Esophagus mucosa (tissue), 1 donor: ENCODE measurements around the gene PROB1. TPM values are rescaled to one million over a fixed set of nuclear protein-coding genes. Genes with fewer than 3 reads are reported as not detected.
A peak's percentile ranks its signal among the peaks of the same experiment; 100 is the strongest.
"Not testable (repeated sequence)": the region's sequence is repeated elsewhere in the genome, so short reads cannot be mapped to it uniquely, and the experiment has no call there.

ENCODE experiments used
- ATAC-seq: fragments of 200-7000 bp; cut with Tn5 transposase; one replicate; pipeline ENCODE4 v1.9.1; 2020
- total RNA-seq: library from RNA; stranded (reverse); gene quantifications from one replicate; pipeline ENCODE4 v1.2.4, GENCODE V29; 2023
- donor health status: DM: yes; HTN: yes; CAD: no.

Gene PROB1
- total RNA-seq, 1 donor from 2014 or later, result 1.9 TPM

DNA sequence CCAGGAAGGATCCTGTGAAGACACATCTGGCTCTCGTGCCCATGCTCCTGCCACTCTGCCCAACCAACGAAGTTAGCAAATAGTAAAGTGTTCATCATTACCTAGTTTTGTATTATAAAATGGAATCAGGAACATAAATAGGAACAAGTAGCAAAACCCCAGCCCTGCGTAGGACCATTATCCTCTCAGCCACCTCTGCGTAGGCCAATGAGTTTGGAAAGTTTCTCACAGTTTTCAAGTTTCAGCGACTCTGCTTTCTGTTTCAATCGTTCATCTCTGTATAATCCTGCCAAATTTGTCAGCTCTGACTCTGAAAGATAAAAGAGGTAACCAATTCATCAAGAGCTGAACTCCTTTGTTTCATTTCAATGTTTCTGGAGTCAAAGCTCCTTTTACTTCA, 19.1 kb upstream of the PROB1 start:
- no peak for ATAC-seq

DNA sequence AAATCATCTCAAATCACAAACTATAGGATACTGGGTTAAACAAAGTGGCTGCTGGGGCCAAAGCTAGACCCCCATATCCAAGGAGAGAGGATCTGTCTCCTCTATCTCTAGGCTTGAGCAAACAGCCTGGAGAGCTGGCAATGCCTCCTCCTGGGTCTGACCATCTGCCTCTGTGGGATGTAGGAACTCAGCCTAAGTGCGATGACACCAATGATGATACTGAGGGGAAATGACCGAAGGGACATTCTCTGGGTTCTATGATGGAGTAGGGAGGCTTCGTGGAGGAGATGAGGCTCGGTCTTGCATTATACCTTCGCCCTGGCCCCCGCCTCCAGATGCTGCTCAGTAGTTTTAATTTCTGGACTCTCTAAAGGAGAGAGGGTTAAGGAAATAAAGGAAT, 18.2 kb upstream of the PROB1 start:
- ATAC-seq, result no peak

- ATAC-seq, result no peak
Observed at GRCh38 chr5:139410993-139411828, 16.3 kb upstream of the PROB1 start.

DNA sequence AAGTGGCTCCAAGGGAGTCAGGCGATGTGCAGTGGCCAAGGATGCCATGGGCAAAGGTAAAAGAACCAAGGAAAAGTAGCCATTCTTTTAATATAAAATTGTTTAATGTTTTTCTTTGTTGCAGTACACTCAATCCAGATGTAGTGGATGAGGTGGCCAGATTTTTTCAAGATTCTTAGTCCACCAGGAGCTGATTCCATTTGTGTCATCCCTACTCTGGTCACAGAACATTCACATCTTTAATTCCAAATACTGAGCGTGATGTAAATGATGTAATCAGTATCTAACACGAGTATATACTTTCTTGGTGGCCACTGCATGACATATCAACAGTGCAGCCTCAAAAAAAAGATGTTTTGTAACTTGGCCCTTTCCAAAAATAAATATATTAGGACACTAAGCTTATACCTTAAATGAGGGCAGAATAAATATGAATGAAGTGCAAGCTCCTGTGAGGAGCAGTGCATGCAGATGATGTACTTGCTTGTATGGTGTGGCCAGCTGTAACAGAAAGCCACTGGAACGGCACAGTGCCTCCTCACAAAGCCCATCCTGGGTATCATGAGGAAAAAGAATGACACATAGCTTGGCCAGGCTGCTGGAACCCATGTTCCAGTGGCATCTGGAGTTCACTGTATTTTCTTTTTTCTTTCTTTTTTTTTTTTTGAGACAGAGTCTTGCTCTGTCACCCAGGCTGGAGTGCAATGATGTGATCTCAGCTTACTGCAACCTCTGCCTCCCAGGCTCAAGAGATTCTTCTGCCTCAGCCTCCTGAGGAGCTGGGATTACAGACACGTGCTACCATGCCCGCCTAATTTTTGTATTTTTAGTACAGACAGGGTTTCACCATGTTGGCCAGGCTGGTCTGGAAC, 15.5 kb upstream of the PROB1 start:
- no peak for ATAC-seq

GRCh38 chr5:139409116-139409515, 14.2 kb upstream of the PROB1 start:
- ATAC-seq, result not testable (repeated sequence)

DNA sequence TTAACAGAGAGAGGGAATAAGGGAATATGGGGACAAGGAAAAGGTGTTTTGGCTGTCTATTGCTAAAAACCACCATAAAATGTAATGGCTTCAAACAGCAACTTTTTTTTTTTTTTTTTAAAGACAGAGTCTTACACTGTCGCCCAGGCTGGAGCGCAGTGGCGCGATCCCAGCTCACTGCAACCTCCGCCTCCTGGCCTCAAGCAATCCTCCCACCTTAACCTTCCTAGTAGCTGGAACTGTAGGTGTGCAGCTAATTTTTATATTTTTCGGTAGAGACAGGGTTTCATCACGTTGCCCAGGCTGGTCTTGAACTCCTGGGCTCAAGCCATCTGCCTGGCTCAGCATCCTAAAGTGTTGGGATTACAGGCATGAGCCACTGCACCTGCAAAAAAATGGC, 13.3 kb upstream of the PROB1 start:
- ATAC-seq, result no peak

GRCh38 chr5:139407517-139407916, 12.6 kb upstream of the PROB1 start:
- peak; percentile 35 for ATAC-seq

GRCh38 chr5:139406963-139407362, 12.1 kb upstream of the PROB1 start:
- no peak for ATAC-seq

GRCh38 chr5:139404484-139404840, 9.6 kb upstream of the PROB1 start:
- ATAC-seq, result no peak

DNA sequence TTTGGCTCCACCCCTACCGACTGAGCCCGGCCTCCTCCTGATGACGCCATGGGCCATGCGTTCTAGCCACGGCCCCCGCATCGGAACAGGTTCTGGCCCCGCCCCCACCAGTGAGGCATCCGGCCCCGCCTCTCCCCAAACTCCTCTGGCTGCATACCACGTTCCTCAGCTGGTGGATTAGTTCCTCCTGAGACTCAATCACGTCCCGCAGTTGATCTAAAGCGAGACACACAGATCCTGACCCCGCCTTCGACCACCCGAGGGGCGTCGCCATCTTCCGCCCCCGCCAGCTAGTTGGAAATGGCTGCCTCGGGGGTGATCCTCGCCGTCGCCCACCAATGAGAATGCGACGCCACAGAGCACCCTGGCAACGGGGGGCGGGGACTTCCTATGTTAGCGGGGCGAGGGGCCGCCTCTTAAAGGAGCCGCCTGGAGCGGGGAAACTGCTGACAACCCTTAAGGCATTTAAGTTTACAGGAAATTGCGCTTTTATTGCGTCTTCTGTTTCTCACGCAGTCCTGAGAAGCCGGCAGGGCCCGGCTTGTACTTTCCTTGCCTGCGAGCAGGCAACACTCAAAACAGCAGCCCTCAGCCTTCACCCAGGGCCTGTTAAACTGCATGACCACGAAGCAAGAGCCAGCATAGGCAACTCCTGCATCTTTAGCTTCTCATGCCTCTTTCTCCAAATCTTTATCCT, 9.0 kb upstream of the PROB1 start, which contains the start of gene SPATA24:
Gene SPATA24 (minus strand): TSS at position 303 of the 697 bp plus-strand sequence. CDS start 29 bp downstream, at position 274.
- peak; percentile 92 for ATAC-seq

- ATAC-seq, result peak; percentile 5
Observed at GRCh38 chr5:139403418-139403786, 8.5 kb upstream of the PROB1 start.

DNA sequence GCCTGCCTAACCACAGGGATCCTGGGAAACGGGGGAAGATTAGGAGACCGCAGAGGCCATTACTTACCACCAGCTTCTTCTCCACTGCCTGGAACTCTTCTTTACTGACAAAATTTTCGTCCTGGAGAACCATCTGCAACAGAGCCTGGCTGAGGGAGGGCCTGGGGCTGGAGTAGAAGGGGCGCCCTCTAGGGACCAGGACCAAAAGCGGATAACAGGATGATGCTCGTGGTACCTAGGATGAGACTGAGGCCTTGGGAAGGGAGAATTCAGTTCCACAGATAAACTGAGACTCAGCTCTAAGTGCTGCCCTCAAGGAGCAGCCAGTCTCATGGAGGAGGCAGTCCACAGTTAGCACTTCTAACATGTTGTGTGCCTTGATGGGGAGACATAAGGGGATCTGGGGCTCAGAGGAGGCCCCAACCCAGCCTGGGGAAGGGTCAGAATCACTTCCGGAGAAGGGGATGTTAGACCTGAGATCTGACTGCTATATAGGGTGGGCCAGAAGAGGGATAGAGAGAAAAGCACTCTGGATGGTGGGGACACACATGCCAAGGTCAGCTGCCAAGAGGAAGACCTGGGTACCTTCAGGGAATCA, 7.8 kb upstream of the PROB1 start:
- ATAC-seq, result no peak

GRCh38 chr5:139401546-139401945, 6.6 kb upstream of the PROB1 start:
- no peak for ATAC-seq

DNA sequence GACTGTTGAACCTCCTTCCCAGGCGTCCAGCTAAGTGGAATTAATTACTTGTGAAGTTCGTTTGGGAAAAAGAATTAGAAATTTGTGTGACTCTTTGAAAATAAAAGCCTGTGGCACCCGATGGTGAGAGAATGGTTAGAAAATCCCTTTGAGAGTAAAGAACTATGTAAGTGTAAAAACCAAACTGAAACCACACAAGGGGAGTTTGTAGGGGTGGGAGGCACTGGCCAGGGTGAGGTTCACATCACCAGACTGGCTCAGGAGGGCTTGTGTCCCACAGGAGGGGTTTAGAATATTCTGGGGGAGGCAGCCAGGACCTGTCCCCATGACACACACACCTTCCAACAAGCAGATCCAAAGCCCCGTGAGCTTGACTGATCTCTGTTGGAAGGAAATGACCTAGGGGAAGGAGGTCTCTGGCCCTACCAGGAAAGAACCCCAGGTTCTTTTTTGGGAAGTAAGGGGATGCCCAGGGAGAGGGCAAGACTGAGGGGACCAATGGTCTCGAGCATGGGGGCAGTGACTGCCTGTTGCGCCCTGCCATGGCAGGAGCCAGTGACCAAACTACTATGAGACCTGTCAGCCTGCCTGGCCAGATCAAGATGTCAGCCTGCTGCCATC, 4.7 kb upstream of the PROB1 start:
- no peak for ATAC-seq

GRCh38 chr5:139397921-139398320, 3.0 kb upstream of the PROB1 start:
- ATAC-seq, result no peak

GRCh38 chr5:139396691-139397090, 1.8 kb upstream of the PROB1 start:
- no peak for ATAC-seq

- no peak for ATAC-seq
Observed at GRCh38 chr5:139395844-139396640, 1.1 kb upstream of the PROB1 start.

- peak; percentile 1 for ATAC-seq
Observed at GRCh38 chr5:139394123-139394653, 716 bp downstream of the PROB1 start.

DNA sequence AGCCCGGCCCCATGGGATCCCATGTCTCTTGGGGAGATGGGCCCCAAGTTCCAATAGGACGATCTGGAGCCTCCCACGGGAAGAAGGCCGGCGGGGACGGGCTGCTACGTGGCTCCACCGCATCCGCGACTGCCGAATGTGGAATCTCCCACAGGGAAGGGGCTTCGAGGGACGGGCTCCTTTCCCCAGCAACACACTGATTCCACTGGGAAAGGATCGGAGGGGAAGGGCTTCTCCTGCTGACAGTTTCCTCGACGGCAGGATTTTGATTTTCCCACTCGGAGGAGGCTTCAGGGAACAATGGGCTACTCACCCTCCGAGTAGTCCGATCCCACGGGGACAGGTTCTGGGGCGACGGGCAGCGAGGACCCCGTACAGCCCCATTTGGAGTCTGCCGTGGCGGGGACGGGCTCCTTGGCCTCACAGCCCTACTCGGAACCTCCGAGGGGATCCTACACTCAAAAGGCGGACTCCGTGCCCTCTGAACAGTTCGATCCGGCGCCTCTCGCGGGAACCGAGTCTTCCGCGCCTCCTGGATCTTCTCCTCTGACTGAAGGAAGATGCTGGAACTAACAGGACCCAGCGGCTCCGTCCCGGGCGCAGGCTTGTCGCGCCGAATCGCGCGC, 1.3 kb downstream of the PROB1 start:
- ATAC-seq, result no peak

GRCh38 chr5:139392678-139393496, 2.0 kb downstream of the PROB1 start:
- peak; percentile 62 for ATAC-seq
